Activated CD8-positive, alpha-beta memory T cell treated with anti-CD3 and anti-CD28 coated beads for 36 hours (primary cell): Measurements from ENCODE around the gene MAP3K14. TPM values are rescaled to one million over a fixed set of nuclear protein-coding genes. Genes with fewer than 3 reads are reported as not detected.

ENCODE experiments used
- CTCF ChIA-PET: fragments of 350-600 bp; sonication (Branson Sonifier 250); formaldehyde crosslinking; loops from one replicate; lab custom pipeline; 2021; ENCODE audit warnings: antibody characterized with exemption; lab: Charles Lee
- POLR2A ChIA-PET: fragments of 350-600 bp; sonication (Branson Sonifier 250); formaldehyde crosslinking; loops from one replicate; lab custom pipeline; 2021; ENCODE audit warnings: antibody characterized with exemption; lab: Charles Lee
- total RNA-seq, 2 experiments: library from RNA; stranded (reverse); gene quantifications; one replicate each; pipeline ENCODE4 v1.2.3, GENCODE V29; 2021

The MAP3K14 gene
- total RNA-seq, 2 experiments from 2014 or later: 47.5 to 51.6 TPM

DNA sequence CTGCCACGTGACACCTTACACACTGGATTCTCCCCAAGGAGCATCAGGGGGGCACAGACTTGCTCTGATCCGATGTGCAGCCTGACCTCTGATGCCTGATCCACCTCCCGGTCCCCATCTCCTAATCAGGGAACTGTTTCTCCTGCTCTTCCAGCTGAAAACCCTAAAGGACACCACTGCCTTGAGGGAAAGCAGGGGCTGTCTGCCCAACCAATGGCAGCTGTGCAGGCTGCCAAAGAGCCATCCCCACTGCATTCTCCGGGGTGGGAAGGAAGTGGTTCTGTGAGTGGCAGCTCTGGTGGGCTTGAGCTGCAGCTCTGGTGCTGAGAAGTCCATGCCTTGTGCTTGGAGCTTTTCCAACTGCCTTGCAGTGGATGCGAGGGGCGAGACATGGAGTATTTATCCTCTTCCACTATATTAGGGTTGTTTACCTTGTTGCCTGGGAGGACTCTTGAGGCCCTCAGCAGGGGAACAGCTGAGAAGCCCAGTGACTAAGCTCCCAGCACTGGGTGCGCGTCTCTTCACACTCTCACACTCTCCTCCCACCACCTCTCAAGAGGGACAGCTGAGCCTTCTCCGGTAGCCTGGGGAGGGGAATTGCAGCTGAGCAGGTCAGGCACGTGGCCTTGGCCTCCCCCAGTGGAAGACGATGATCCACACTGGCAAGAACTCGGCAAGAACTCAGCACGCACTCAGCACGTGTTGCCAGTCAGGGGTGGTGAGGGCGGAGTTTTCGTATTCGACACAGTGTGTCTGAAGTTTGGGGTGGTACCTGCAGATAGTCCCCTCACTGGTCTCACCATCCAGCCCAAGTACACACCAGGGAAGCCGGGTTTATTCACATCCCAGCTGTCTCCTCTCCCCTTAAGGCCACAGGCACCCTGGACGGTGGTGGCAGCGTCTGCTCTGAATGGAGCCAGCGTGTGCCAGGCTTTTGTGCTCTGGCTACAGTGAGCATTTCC lies 33.9 kb downstream of the MAP3K14 start:
- POLR2A ChIA-PET: no interaction called here
- CTCF ChIA-PET: interaction anchor here (1.4 to 2.4 kb wide), 3 partner anchors 34 to 102 kb away, joined by 4 to 11 read pairs (median 10); partner anchors contain the start of gene MAP3K14

DNA sequence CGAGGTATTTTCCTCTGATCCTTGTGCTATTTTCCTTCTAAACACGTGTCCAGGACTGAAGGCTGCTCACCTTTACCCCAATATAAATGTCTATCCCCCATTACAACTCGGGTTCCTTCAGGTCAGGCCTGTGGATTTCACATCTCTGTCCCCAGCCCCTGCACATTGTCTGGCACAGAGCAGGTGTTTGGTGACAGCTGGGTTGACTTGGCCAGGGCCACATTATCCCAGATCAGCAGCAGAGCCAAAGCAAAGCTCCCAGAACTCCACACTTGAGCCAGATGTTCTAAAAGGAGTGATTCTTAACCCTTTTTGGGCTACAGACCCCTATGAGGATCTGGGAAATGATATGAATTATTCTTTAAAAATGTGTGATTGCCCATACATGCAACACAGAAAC lies 36.9 kb downstream of the MAP3K14 start:
- CTCF ChIA-PET: interaction anchor here (0.6 to 4.9 kb wide), 3 partner anchors 36 to 107 kb away, joined by 3 to 82 read pairs (median 3); no protein-coding TSS in a partner anchor
- POLR2A ChIA-PET: no interaction called here

GRCh38 chr17:45277992-45278391 lies 38.8 kb downstream of the MAP3K14 start:
- ChIA-PET CTCF (interaction anchor here (0.6 to 4.9 kb wide), 16 partner anchors 13 to 822 kb away, joined by 3 to 82 read pairs (median 5); partner anchors contain the start of genes ACBD4, FMNL1 and MAP3K14), POLR2A (interaction anchor here (0.7 kb wide), 1 partner anchor 81 kb away, joined by 5 read pairs; no protein-coding TSS in a partner anchor)

GRCh38 chr17:45277216-45277849 lies 39.5 kb downstream of the MAP3K14 start:
- ChIA-PET POLR2A (interaction anchor here (0.7 kb wide), 1 partner anchor 117 kb away, joined by 5 read pairs; no protein-coding TSS in a partner anchor), CTCF (interaction anchor here (0.6 to 4.9 kb wide), 24 partner anchors 10 to 148 kb away, joined by 3 to 82 read pairs (median 4); partner anchors contain the start of genes ACBD4, FMNL1 and MAP3K14)

GRCh38 chr17:45276031-45276430 lies 40.8 kb downstream of the MAP3K14 start:
- ChIA-PET CTCF (interaction anchor here (0.7 to 4.9 kb wide), 9 partner anchors 9 to 126 kb away, joined by 3 to 82 read pairs (median 6); partner anchors contain the start of gene FMNL1), POLR2A (interaction anchor here (0.7 kb wide), 1 partner anchor 117 kb away, joined by 3 read pairs; no protein-coding TSS in a partner anchor)

DNA sequence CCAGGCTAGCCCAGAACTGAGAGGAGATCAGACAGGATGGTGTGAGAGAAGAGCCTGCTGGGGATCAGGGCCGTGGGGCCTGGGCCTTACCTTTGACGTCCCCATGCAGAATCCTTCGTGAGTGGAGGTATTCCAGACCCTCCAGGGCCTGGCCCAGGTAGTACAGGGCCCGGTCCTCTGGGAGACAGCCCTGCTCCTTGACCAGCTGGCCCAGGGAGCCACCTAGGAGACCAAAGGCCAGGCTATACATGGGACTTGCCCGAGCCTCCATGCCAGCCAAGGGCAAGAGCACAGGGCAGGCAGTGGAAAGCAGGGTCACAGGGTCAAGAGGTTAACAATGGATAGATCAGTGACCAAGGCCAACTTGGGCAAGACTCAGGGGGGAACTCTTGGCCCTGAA lies 42.8 kb downstream of the MAP3K14 start:
- CTCF ChIA-PET: interaction anchor here (3.0 kb wide), 1 partner anchor 55 kb away, joined by 12 read pairs; no protein-coding TSS in a partner anchor
- POLR2A ChIA-PET: no interaction called here

- ChIA-PET POLR2A (no interaction called here), CTCF (interaction anchor here (3.0 kb wide), 1 partner anchor 55 kb away, joined by 12 read pairs; no protein-coding TSS in a partner anchor)
Observed at GRCh38 chr17:45273551-45273957, 43.3 kb downstream of the MAP3K14 start.

DNA sequence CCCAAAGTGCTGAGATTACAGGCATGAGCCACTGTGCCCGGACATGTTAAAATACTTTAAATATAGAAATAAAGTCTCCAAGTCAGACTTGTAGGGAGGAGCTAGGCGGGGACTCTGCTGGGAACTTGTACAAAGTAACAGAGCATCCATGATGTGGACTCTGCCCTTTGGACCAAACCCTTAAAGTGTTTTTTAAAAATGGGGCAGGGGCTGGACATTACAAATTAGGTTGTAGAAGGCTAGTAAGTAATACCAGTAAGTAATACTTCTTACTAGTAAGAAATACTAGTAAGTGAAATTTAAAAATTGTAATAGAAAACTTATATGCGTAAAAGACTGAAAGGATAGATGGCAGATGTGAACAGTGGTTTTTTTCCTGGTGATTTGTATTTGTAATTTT lies 45.2 kb downstream of the MAP3K14 start:
- POLR2A ChIA-PET: no interaction called here
- CTCF ChIA-PET: interaction anchor here (1.2 to 5.4 kb wide), 7 partner anchors 14 to 113 kb away, joined by 3 to 24 read pairs (median 3); no protein-coding TSS in a partner anchor

DNA sequence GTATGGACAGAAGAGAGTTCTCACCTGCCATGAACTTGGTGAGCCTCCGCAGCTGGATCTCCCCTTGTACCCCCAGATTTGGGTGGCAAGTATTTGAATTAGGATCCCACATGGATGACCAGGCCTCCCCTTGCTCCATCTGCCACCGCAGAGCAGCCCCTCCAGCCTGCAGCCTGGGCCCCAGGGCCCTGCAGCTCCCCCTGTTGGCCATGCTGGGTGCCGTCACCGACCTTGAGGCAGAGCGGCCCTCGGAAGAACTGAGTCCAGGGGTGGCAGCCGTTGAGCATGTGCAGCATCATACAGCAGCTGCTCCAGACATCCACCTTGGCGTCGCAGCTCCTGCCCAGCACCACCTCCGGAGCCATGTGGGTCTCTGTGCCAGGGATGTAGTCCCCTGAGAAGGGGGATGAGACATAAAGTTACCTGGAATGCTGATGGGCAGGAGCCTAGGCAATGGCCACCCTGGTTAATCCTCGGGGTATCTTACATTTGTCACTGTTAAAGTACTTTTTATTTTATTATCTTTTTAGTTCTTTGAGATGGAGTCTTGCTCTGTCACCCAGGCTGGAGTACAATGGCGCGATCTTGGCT lies 45.9 kb downstream of the MAP3K14 start:
- POLR2A ChIA-PET: no interaction called here

GRCh38 chr17:45269912-45270311 lies 46.9 kb downstream of the MAP3K14 start:
- ChIA-PET CTCF (interaction anchor here (1.4 to 5.4 kb wide), 2 partner anchors 108 to 115 kb away, joined by 3 to 24 read pairs; no protein-coding TSS in a partner anchor), POLR2A (no interaction called here)

More for the DNA sequence above, 45.9 kb downstream of the MAP3K14 start:
- CTCF ChIA-PET: interaction anchor here (0.7 to 5.4 kb wide), 9 partner anchors 15 to 116 kb away, joined by 3 to 24 read pairs (median 3); no protein-coding TSS in a partner anchor

- POLR2A ChIA-PET: no interaction called here
- CTCF ChIA-PET: interaction anchor here (1.0 to 6.0 kb wide), 4 partner anchors 10 to 121 kb away, joined by 3 to 32 read pairs (median 14); no protein-coding TSS in a partner anchor
Observed at GRCh38 chr17:45267436-45268055, 49.3 kb downstream of the MAP3K14 start.

- POLR2A ChIA-PET: interaction anchor here (0.6 kb wide), 1 partner anchor 49 kb away, joined by 3 read pairs; no protein-coding TSS in a partner anchor
Observed at GRCh38 chr17:45266372-45266926, 50.4 kb downstream of the MAP3K14 start.

DNA sequence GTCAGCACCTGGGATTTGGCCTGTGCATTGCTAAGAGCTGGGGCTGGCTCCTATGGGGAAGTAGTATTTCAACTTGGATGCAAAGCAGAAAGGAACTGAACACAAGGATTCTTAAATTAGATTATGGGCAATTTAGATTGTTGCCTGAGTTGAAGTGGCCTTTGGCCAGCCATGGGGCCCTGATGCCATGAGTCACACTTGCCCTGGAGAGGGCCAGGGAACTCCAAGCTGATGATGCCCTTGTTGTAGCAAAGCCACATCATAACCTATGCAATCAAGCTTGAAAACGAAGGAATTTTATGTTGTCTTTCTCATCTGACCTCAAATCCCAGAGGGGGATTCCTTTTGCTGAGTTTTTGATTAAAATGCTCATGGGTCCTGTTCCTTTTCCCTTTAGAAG lies 51.0 kb downstream of the MAP3K14 start:
- POLR2A ChIA-PET: no interaction called here
- CTCF ChIA-PET: interaction anchor here (0.8 to 6.0 kb wide), 6 partner anchors 11 to 120 kb away, joined by 3 to 32 read pairs (median 3); no protein-coding TSS in a partner anchor

More at GRCh38 chr17:45266372-45266926, 50.4 kb downstream of the MAP3K14 start:
- CTCF ChIA-PET: interaction anchor here (1.0 to 6.0 kb wide), 6 partner anchors 11 to 122 kb away, joined by 3 to 32 read pairs (median 4); no protein-coding TSS in a partner anchor

GRCh38 chr17:45264988-45265387 lies 51.8 kb downstream of the MAP3K14 start:
- ChIA-PET CTCF (interaction anchor here (0.8 to 6.0 kb wide), 4 partner anchors 12 to 54 kb away, joined by 3 to 32 read pairs (median 4); no protein-coding TSS in a partner anchor), POLR2A (interaction anchor here (0.5 kb wide), 1 partner anchor 46 kb away, joined by 3 read pairs; no protein-coding TSS in a partner anchor)

- POLR2A ChIA-PET: interaction anchor here (0.5 kb wide), 1 partner anchor 46 kb away, joined by 3 read pairs; no protein-coding TSS in a partner anchor
Observed at GRCh38 chr17:45264430-45264829, 52.4 kb downstream of the MAP3K14 start.

DNA sequence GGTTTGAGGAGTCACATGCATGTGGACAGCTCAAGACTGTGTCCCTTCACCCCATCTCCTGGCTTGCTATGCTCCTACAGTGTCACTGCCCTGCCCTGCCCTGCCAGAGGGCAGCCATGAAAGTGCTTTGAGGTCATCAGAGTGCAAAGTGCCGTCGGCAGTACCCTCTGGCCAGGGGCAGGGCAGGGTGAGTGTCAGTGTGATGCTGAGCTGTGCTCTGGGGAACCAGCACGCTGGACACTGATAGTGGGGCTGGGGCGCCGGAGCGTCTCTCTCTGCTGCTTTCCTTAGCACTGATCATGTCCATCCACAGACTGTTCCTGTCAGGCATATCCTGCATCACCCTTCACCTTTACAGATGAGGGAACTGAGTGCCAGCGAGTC lies 53.4 kb downstream of the MAP3K14 start:
- POLR2A ChIA-PET: interaction anchor here (0.8 kb wide), 1 partner anchor 39 kb away, joined by 3 read pairs; no protein-coding TSS in a partner anchor
- CTCF ChIA-PET: interaction anchor here (1.2 to 6.0 kb wide), 3 partner anchors 14 to 122 kb away, joined by 3 to 32 read pairs (median 4); no protein-coding TSS in a partner anchor

More at GRCh38 chr17:45264430-45264829, 52.4 kb downstream of the MAP3K14 start:
- CTCF ChIA-PET: interaction anchor here (0.6 to 6.0 kb wide), 3 partner anchors 13 to 182 kb away, joined by 3 to 32 read pairs (median 3); no protein-coding TSS in a partner anchor
